ENCODE results near the gene SERPINA5.

GRCh38 chr14:94601884-94602391 lies 20.7 kb downstream of the SERPINA5 start:
- no peak for TF ChIP-seq CTCF (IDR thresholded peaks at IDR 0.05 in 2 of 3, conservative IDR thresholded peaks at IDR 0.05 in 1 of 3; ENCODE audit: borderline replicate concordance in 1 of 3, insufficient read depth in 1 of 3, low read depth in 2 of 3, low read length in 2 of 3)
- TF ChIP-seq POLR2AphosphoS5 (IDR thresholded peaks at IDR 0.05; ENCODE audit: low read depth, low read length) = no peak
- no peak for TF ChIP-seq ZBTB33 (IDR thresholded peaks at IDR 0.05; ENCODE audit: extremely low read depth, insufficient replicate concordance, low read length)
- no peak for TF ChIP-seq SRF (IDR thresholded peaks at IDR 0.05; ENCODE audit: low read depth)
- TF ChIP-seq POLR2A (IDR thresholded peaks at IDR 0.05; ENCODE audit: borderline replicate concordance, extremely low read depth, insufficient read depth, insufficient read length) = no peak
- TF ChIP-seq SP1 (IDR thresholded peaks at IDR 0.05; ENCODE audit: low read depth) = no peak
- no peak for TF ChIP-seq EZH2 (IDR thresholded peaks at IDR 0.05)
- TF ChIP-seq CBX3 (IDR thresholded peaks at IDR 0.05; ENCODE audit: low read depth) = no peak
